Prostate gland (tissue), 2 donors: ENCODE results near the gene MYO1B. TPM values are rescaled to one million over a fixed set of nuclear protein-coding genes. Genes with fewer than 3 reads are reported as not detected.

Source experiments
- DNase-seq: peaks from one replicate; pipeline ENCODE4 v3.0.0-alpha.2; 2019; ENCODE audit warnings: low spot score
- H3K27ac ChIP-seq, 2 donors: fragments of 200-600 bp; sonication (generic); 2 replicates each; pipeline ENCODE4 v1.5.1; 2017 to 2019
- H3K27me3 ChIP-seq: fragments of 200-600 bp; sonication (generic); replicated peaks from 2 replicates; pipeline ENCODE4 v1.5.1; 2019; ENCODE audit not compliant: insufficient read depth
- H3K36me3 ChIP-seq, 2 donors: fragments of 200-600 bp; sonication (generic); 1 replicate in 1 of 2; 2 replicates in 1 of 2; pipeline versions ENCODE4 v1.5.1 to v1.8.1; 2017 to 2019
- H3K4me1 ChIP-seq: fragments of 200-600 bp; sonication (generic); replicated peaks from 2 replicates; pipeline ENCODE4 v1.5.1; 2019
- H3K4me3 ChIP-seq, 2 donors: fragments of 200-600 bp; sonication (generic); 2 replicates each; pipeline ENCODE4 v1.5.1; 2017 to 2019
- H3K9me3 ChIP-seq: fragments of 200-600 bp; sonication (generic); 2 replicates; pipeline ENCODE4 v1.5.1; 2017
- POLR2A ChIP-seq: fragments of 450-650 bp; IDR thresholded peaks from one replicate; pipeline ENCODE4 v1.6.1; 2016; ENCODE audit warnings: antibody characterized with exemption, mild to moderate bottlenecking
- POLR2AphosphoS5 ChIP-seq: sonication (generic); formaldehyde crosslinking; IDR thresholded peaks from one replicate; pipeline ENCODE4 v1.6.1; 2017; ENCODE audit warnings: antibody characterized with exemption
- WGBS: methylation state at CpG from one replicate; pipeline ENCODE4 v1.1.5; 2018; 5-methylcytosine and 5-hydroxymethylcytosine counted together
- intact Hi-C: fragments of 100-400 bp; cut with DNase I; formaldehyde crosslinking; loops from one replicate; pipeline ENCODE4 v1.14.2; 2022
- total RNA-seq, 2 donors: library from RNA; depleted of rRNA; stranded (reverse); fragments of >200 nt; gene quantifications; one replicate each; pipeline ENCODE4 v1.1.0, GENCODE V29; 2016
- TF ChIP-seq, protein P1 (sequence below), 4 experiments: fragments of 200-600 bp in 2 of 4; fragments of 450-650 bp in 2 of 4; sonication (generic) in 2 of 4; IDR thresholded peaks; 1 replicate in 3 of 4; 2 replicates in 1 of 4; pipeline ENCODE4 v1.5.1; 2016 to 2019; ENCODE audit warnings: antibody characterized with exemption in 4 of 4, mild to moderate bottlenecking in 2 of 4, moderate library complexity in 2 of 4

The MYO1B gene
- total RNA-seq, 2 donors from 2014 or later: 22.4 to 38.3 TPM

DNA sequence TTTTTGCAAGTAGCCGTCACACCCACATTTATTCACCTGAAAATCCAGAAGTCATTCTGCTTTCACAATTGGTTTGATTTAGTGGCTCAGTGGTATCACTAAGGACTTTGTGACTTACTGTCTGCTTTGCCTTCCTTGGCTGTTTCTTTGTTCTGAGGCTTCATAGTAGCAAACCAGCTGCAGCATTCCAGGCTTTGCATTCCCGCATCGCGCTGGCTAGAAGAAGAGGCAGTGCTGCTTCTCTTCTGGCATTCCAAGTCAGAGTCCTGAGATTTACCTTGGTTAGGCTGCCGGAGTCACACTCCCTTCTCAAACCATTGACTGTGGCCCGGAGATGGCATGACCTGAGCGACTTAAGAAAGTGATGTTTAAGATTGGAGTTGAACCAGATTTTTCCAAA, 35.1 kb downstream of the MYO1B start:
- H3K4me1 ChIP-seq: no peaks in the 10 kb centered on the region
- no peaks in the 10 kb centered on the region for H3K36me3 ChIP-seq
- H3K27me3 ChIP-seq: no peaks in the 10 kb centered on the region
- no peak for DNase-seq
- no peak overlapping the region for H3K4me3 ChIP-seq
- intact Hi-C loops: no loop called here
- H3K9me3 ChIP-seq: no peaks in the 10 kb centered on the region
- no peak overlapping the region for H3K27ac ChIP-seq
- TF ChIP-seq POLR2A: no peak
- TF ChIP-seq POLR2AphosphoS5: no peak
- TF ChIP-seq, protein P1, sequence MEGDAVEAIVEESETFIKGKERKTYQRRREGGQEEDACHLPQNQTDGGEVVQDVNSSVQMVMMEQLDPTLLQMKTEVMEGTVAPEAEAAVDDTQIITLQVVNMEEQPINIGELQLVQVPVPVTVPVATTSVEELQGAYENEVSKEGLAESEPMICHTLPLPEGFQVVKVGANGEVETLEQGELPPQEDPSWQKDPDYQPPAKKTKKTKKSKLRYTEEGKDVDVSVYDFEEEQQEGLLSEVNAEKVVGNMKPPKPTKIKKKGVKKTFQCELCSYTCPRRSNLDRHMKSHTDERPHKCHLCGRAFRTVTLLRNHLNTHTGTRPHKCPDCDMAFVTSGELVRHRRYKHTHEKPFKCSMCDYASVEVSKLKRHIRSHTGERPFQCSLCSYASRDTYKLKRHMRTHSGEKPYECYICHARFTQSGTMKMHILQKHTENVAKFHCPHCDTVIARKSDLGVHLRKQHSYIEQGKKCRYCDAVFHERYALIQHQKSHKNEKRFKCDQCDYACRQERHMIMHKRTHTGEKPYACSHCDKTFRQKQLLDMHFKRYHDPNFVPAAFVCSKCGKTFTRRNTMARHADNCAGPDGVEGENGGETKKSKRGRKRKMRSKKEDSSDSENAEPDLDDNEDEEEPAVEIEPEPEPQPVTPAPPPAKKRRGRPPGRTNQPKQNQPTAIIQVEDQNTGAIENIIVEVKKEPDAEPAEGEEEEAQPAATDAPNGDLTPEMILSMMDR (IDR thresholded peaks at IDR 0.05): no peak
- 96% methylated on average over 7 of the region's 7 CpGs for WGBS

DNA sequence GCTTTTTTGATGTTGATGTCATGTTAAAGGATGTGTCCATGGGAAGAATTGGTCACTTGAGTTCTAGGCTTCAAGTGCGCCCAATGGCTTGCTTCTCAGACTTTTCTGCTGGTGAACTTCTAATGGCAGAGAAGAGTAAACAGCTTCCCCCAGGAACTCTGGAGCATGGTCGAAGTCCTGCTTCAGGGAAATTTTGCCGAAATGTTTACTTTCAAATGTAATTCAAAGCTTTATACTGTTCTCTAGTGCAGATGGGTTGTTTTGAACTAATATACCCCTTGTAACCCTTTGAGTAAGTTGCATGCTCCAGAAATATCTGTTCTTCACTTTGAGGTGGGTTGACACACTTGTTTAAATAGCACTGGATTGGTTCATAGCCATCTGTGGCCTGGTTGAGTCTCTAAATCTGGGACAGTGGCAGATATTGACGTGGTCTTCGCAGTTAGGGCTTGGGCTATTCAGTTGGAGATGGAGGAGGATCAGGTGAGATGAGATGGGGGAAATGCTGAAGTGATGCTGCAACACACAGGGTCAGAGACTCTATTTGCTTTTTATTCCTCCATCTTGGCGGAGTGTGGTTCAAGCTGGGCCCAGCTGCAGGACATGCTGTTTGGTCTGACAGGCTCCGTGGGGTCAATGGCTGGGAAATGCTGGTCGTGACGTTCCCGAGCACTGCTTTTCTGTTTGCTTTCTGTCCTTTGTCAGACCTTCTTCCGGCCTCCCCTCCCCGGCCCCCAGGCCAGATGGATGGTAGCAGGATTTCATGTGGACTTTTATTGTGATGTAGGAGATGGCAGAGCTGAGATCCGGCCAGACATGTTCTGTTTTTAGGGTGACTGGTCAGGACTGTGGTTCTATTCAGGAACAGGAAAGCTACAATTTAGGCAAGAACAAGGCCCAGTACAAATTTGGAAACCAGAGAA, 35.9 kb downstream of the MYO1B start:
- no peak for DNase-seq
- no peak for TF ChIP-seq POLR2A
- TF ChIP-seq, protein P1 (IDR thresholded peaks at IDR 0.05): no peak
- no peak for TF ChIP-seq POLR2AphosphoS5

DNA sequence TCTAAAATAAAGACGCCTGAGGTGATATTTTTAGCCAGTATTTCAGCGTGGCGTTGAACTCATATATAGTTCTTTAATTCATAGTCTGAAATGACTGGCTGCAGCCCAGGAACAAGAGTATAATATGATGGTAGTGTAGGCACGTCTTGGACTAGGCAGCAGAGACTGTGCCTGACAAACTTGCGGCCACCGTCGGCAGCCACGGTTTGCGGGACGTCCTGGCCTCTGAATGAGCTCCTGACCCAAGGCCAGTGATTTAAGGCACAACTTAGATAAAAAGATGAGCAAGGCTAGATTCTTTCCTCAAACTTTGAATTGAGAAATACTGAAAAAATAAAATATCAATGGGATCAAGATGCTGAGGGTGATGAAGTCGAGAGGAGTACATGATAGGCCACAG, 40.0 kb downstream of the MYO1B start:
- no peak overlapping the region for H3K4me3 ChIP-seq
- no peaks in the 10 kb centered on the region for H3K36me3 ChIP-seq
- no peaks in the 10 kb centered on the region for H3K9me3 ChIP-seq
- no peaks in the 10 kb centered on the region for H3K27me3 ChIP-seq
- intact Hi-C loops: no loop called here
- no peaks in the 10 kb centered on the region for H3K4me1 ChIP-seq
- H3K27ac ChIP-seq: no peak overlapping the region
- WGBS: 82% methylated on average over 11 of the region's 11 CpGs
- no peak for DNase-seq
- TF ChIP-seq POLR2AphosphoS5: no peak
- TF ChIP-seq POLR2A: no peak
- TF ChIP-seq, protein P1 (IDR thresholded peaks at IDR 0.05): no peak

More for the DNA sequence above, 35.9 kb downstream of the MYO1B start:
- H3K27me3 ChIP-seq: no peaks in the 10 kb centered on the region
- intact Hi-C loops: no loop called here
- no peak overlapping the region for H3K27ac ChIP-seq
- H3K36me3 ChIP-seq: no peaks in the 10 kb centered on the region
- no peak overlapping the region for H3K4me3 ChIP-seq
- WGBS: 80% methylated on average over 13 of the region's 13 CpGs
- no peaks in the 10 kb centered on the region for H3K4me1 ChIP-seq
- no peaks in the 10 kb centered on the region for H3K9me3 ChIP-seq

DNA sequence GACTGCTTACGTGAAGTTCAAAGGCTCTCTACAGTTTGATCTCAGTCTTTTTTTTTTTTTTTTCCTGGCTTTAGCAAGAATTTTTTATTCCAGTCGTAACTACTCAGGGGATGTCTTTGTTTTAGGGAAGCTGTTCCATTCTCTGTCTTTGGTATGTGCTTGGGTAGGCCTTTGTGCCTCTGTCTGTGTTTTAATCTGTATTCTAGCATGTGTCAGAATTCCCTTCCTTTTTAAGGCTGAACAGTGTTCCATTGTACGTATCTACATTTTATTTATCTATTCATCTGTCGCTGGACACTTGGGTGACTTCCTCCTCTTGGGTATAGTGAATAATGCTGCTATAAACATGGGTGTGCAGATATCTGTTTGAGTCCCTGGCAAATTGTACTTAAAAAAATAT, 42.6 kb downstream of the MYO1B start:
- TF ChIP-seq POLR2A: no peak
- TF ChIP-seq, protein P1 (IDR thresholded peaks at IDR 0.05): no peak
- 66% methylated on average over 4 of the region's 4 CpGs for WGBS
- no peaks in the 10 kb centered on the region for H3K9me3 ChIP-seq
- no peak overlapping the region for H3K4me3 ChIP-seq
- no peaks in the 10 kb centered on the region for H3K36me3 ChIP-seq
- H3K27me3 ChIP-seq: no peaks in the 10 kb centered on the region
- no peaks in the 10 kb centered on the region for H3K4me1 ChIP-seq
- no peak for DNase-seq
- H3K27ac ChIP-seq: no peak overlapping the region
- intact Hi-C loops: no loop called here

DNA sequence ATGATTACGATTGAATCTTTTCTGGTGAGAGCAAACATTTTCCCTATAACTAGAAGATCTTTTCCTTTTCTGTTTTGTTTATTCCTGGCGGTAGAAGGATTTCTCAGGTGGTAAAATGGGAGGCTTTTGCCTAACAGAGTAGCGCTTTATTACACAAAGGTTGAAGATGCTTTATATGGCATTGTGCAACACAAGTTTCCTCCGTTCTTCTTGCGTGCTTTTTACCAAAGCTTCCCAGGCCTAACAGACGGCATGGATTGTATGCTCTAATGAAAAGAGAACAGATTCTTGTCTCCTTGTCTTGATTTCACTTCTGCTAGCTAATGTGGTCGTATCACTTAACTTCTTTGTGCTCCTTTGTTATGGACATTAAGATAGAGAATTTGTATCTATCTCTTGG, 43.8 kb downstream of the MYO1B start:
- intact Hi-C loops: no loop called here
- H3K27me3 ChIP-seq: no peaks in the 10 kb centered on the region
- no peak overlapping the region for H3K4me3 ChIP-seq
- H3K27ac ChIP-seq: no peak overlapping the region
- TF ChIP-seq POLR2A (no peak), POLR2AphosphoS5 (no peak)
- TF ChIP-seq, protein P1 (IDR thresholded peaks at IDR 0.05): no peak
- DNase-seq: no peak
- no peaks in the 10 kb centered on the region for H3K36me3 ChIP-seq
- H3K4me1 ChIP-seq: no peaks in the 10 kb centered on the region
- WGBS: 80% methylated on average over 7 of the region's 7 CpGs
- no peaks in the 10 kb centered on the region for H3K9me3 ChIP-seq
